ENCODE results near the gene ICE2. TPM values are rescaled to one million over a fixed set of nuclear protein-coding genes. Genes with fewer than 3 reads are reported as not detected.

Gene ICE2
- total and polyA plus RNA-seq, 2 of the 8 experiments (the other 6 are each of a cell fraction or from before 2014, with no cell fraction given): 40.0 to 87.3 TPM

DNA sequence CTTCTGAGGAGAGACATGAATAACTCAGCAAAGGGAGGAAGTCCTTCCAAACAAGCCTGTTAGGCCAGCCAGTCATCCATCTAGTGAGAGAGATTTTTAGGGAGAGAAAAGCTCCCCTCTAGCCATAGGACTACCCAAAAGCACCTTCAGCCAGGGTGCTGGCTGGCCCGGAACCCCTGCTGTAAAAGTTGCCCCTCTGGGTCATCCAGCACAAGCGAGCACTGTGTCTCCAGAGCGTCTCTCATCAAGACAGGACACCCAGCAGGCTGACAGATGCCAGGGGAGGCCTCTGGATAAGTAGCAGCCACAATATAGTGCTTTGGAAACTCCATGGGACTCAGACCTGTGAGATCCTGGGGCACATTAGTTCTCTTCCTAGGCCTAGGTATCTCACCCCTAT is 105.6 kb downstream of the ICE2 start:
- Histone ChIP-seq H3K9me3 (ENCODE audit: insufficient read depth in 2 of 2, low read depth in 1 of 2, low read length in 1 of 2) (no peaks in the 10 kb centered on the region), H2BK20ac (ENCODE audit: low read length) (no peak overlapping the region), H3K4me3 (ENCODE audit: extremely low read depth in 1 of 4, insufficient read depth in 2 of 4, low read depth in 3 of 4, low read length in 4 of 4) (no peak overlapping the region), H2BK15ac (ENCODE audit: low read length) (no peak overlapping the region), H3K4me1 (replicated peaks in 1 of 4; ENCODE audit: control insufficient read depth in 3 of 4, insufficient read depth in 4 of 4, low read length in 3 of 4) (peaks cover 2 to 8% (median 5%) of the 10 kb centered on the region in 4 experiments; a peak in 6 of 7 replicates), H3K27me3 (replicated peaks in 1 of 4; ENCODE audit: control insufficient read depth in 3 of 4, extremely low read depth in 1 of 4, insufficient read depth in 3 of 4, low read length in 3 of 4) (no peaks in the 10 kb centered on the region), H3K18ac (ENCODE audit: extremely low read depth, low read length) (no peak overlapping the region), H4K91ac (replicated peaks; ENCODE audit: insufficient read length, low read length) (no peak overlapping the region), H3K23ac (ENCODE audit: insufficient read length) (no peak overlapping the region), H3K79me1 (ENCODE audit: low read depth, low read length) (peaks cover 3% of the 10 kb centered on the region; the same call in 1 of the 2 replicates), H2BK120ac (replicated peaks; ENCODE audit: low read depth, low read length) (no peak overlapping the region), H2AFZ (ENCODE audit: low read length) (no peak overlapping the region), H2AK5ac (ENCODE audit: low read depth, low read length) (no peak overlapping the region), H2BK5ac (ENCODE audit: low read depth, low read length) (no peak overlapping the region), H3K36me3 (ENCODE audit: control insufficient read depth in 2 of 4, insufficient read depth in 4 of 4, low read length in 3 of 4) (peaks cover 0 to 10% (median 0%) of the 10 kb centered on the region in 4 experiments; a peak in 3 of 8 replicates), H3K4me2 (ENCODE audit: insufficient read depth in 1 of 2, low read depth in 2 of 2, low read length in 2 of 2) (no peak overlapping the region), H4K5ac (ENCODE audit: insufficient read length, low read depth, low read length) (no peak overlapping the region), H3K14ac (ENCODE audit: insufficient read length) (no peak overlapping the region), H4K20me1 (replicated peaks in 1 of 2; ENCODE audit: control insufficient read depth in 1 of 2, insufficient read depth in 2 of 2, low read length in 2 of 2) (peaks cover 0 to 1% of the 10 kb centered on the region in 2 experiments), H3K79me2 (ENCODE audit: control insufficient read depth in 1 of 2, insufficient read depth in 2 of 2, low read length in 2 of 2) (no peaks in the 10 kb centered on the region), H3K23me2 (ENCODE audit: low read depth, low read length) (no peaks in the 10 kb centered on the region), H3K27ac (ENCODE audit: low read depth, low read length) (no peak overlapping the region), H3K56ac (replicated peaks; ENCODE audit: insufficient read length, low read depth, low read length) (no peak overlapping the region), H2BK12ac (ENCODE audit: low read depth, low read length) (no peak overlapping the region), H3K9ac (replicated peaks in 1 of 4; ENCODE audit: extremely low read depth in 1 of 4, low read depth in 3 of 4, low read length in 3 of 4) (no peak overlapping the region), H3K4ac (replicated peaks; ENCODE audit: insufficient read length, low read depth, low read length) (no peak overlapping the region), H4K8ac (ENCODE audit: extremely low read depth, insufficient read depth, low read length) (no peak overlapping the region)
- POLR2A ChIA-PET (ENCODE audit: partially characterized antibody): interaction anchor here (0.9 to 1.5 kb wide), 3 partner anchors 10 to 25 kb away, joined by 3 to 5 read pairs (median 3); partner anchors contain the start of gene ANXA2
- DNase-seq (ENCODE audit: low read depth in 1 of 2, low spot score in 2 of 2) (no peak), FAIRE-seq (no peak)
- CTCF ChIA-PET (ENCODE audit: partially characterized antibody): interaction anchor here (0.6 to 5.2 kb wide), 5 partner anchors 10 to 404 kb away, joined by 4 to 38 read pairs (median 5); no protein-coding TSS in a partner anchor
- WGBS, 2 experiments (ENCODE audit: extremely low coverage in 1 of 2, insufficient coverage in 1 of 2, insufficient read length in 1 of 2, insufficient replicate concordance in 2 of 2, low coverage in 1 of 2, low lambda C conversion rate in 2 of 2, missing lambda C conversion rate in 1 of 2): 89% methylated on average over 3 of the region's 3 CpGs; no CpG with 5 or more reads in 1 of the 2 experiments
- TF ChIP-seq CHD2 (IDR thresholded peaks at IDR 0.05; ENCODE audit: low read length) (no peak), KDM1A (IDR thresholded peaks at IDR 0.05; ENCODE audit: borderline replicate concordance, low read length) (no peak), SIX5 (IDR thresholded peaks at IDR 0.05; ENCODE audit: low read depth, low read length) (no peak), GABPA (IDR thresholded peaks at IDR 0.05; ENCODE audit: borderline replicate concordance, insufficient read depth, low read length) (no peak)
- TF ChIP-seq, protein P1, sequence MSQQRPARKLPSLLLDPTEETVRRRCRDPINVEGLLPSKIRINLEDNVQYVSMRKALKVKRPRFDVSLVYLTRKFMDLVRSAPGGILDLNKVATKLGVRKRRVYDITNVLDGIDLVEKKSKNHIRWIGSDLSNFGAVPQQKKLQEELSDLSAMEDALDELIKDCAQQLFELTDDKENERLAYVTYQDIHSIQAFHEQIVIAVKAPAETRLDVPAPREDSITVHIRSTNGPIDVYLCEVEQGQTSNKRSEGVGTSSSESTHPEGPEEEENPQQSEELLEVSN (IDR thresholded peaks at IDR 0.05): no peak

Data from H1 (cell line).